ENCODE data around the gene PLET1.

PLET1 gene

DNA sequence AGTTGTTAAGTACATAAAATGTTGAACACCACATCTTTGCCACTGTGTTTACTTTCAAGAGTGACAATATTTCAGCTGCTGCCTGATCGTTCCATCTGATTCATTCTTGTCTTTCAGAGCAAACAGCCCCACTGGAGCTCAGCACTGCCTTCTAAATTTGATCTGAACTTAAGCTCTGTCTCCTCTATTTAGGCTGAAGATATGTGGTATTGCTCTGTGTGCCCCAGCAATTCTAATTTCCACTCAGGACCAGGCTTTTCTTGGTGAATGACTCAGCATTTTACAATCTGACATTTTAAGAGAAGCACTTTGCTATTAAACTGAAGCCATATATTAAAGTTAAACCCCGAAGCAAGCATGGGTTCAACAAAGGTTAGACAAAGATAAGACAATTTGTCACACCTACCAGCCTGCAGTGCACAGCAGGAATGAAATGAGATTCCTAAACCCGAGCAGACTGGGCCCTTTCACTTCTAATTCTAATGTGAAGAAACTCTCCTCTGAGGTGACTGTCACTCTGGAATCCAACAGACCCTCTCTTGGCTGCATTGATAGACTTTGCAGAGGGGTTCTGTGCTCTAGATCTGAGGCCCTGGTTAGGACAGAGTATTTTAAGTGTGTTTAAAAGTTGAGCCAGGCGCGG, 41.7 kb upstream of the PLET1 start:
- peak; percentile 33 for DNase-seq (ENCODE audit: low read depth)
- TF ChIP-seq CTCF (conservative IDR thresholded peaks at IDR 0.05; ENCODE audit: low read length), result no peak
- no peak overlapping the region for H3K4me3 ChIP-seq (ENCODE audit: low read length)

- no peak for DNase-seq (ENCODE audit: low read depth)
- no peak overlapping the region for H3K4me3 ChIP-seq (ENCODE audit: low read length)
- no peak for TF ChIP-seq CTCF (conservative IDR thresholded peaks at IDR 0.05; ENCODE audit: low read length)
Observed at GRCh38 chr11:112300094-112300786, 39.6 kb upstream of the PLET1 start.

GRCh38 chr11:112298535-112298934, 37.9 kb upstream of the PLET1 start:
- no peak overlapping the region for H3K4me3 ChIP-seq (ENCODE audit: low read length)
- TF ChIP-seq CTCF (conservative IDR thresholded peaks at IDR 0.05; ENCODE audit: low read length), result no peak
- DNase-seq (ENCODE audit: low read depth), result no peak

GRCh38 chr11:112297248-112297866, 36.7 kb upstream of the PLET1 start:
- H3K4me3 ChIP-seq (ENCODE audit: low read length), result no peak overlapping the region
- no peak for TF ChIP-seq CTCF (conservative IDR thresholded peaks at IDR 0.05; ENCODE audit: low read length)
- DNase-seq (ENCODE audit: low read depth), result no peak

DNA sequence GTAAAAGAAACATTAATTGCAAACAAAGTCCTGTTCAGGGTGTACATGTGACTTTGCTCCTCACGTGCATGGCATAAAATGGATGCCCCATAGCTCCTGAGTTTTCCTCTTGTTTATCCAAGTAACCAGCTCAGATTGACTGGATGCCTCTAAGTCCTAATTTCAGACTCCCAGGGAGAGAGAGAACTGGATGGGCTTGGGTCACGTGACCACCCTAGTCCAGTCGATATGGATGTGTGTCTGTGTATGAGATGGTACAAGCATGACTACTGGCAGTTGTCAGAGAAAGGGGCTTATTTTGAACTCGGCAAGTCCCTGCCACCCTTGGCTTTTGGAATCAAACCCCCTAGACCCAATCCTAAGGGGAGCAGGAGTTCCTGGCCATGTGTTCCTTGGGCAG, 35.4 kb upstream of the PLET1 start:
- no peak overlapping the region for H3K4me3 ChIP-seq (ENCODE audit: low read length)
- no peak for DNase-seq (ENCODE audit: low read depth)
- no peak for TF ChIP-seq CTCF (conservative IDR thresholded peaks at IDR 0.05; ENCODE audit: low read length)

DNA sequence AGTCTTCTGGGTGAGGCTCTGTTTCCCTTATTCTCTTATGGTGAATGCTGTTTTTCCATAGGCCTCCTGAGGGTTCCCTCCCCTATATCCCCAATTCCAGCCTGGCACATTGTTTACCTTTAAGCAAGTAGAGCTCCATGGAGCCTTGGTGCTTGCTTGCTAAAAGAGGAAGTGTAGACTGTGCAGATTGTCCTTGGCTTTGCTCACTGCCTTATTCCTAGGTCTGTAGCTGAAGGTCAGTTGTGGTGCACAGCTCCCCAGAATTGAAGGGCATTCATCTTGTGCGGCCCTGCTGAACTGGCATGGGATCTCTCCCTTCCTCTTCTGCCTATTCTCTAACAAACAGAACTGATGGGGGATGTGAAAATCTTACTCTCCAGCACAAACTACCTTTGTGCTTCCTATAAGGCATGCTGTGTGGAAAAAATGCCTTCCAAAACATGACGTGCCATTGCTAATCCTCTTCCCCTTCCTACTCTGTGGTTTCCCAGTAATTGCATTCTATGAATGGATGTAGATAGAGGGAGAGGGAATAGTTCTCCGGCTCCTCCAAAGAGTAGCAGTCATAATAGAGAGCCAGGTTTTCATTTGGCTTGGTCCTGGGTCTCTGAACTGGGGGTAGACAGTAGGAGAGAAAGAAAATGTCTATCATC, 34.2 kb upstream of the PLET1 start:
- no peak overlapping the region for H3K4me3 ChIP-seq (ENCODE audit: low read length)
- peak; percentile 28 for DNase-seq (ENCODE audit: low read depth)

More for the DNA sequence above, 34.2 kb upstream of the PLET1 start:
- no peak for TF ChIP-seq CTCF (conservative IDR thresholded peaks at IDR 0.05; ENCODE audit: low read length)

All from AG10803 (cell line).